ENCODE measurements around the gene PLEKHN1. TPM values are rescaled to one million over a fixed set of nuclear protein-coding genes. Genes with fewer than 3 reads are reported as not detected.
"Not testable (repeated sequence)": the region's sequence is repeated elsewhere in the genome, so short reads cannot be mapped to it uniquely, and the experiment has no call there.

The PLEKHN1 gene
- total RNA-seq, 1 donor from 2014 or later = 0.39 TPM

DNA sequence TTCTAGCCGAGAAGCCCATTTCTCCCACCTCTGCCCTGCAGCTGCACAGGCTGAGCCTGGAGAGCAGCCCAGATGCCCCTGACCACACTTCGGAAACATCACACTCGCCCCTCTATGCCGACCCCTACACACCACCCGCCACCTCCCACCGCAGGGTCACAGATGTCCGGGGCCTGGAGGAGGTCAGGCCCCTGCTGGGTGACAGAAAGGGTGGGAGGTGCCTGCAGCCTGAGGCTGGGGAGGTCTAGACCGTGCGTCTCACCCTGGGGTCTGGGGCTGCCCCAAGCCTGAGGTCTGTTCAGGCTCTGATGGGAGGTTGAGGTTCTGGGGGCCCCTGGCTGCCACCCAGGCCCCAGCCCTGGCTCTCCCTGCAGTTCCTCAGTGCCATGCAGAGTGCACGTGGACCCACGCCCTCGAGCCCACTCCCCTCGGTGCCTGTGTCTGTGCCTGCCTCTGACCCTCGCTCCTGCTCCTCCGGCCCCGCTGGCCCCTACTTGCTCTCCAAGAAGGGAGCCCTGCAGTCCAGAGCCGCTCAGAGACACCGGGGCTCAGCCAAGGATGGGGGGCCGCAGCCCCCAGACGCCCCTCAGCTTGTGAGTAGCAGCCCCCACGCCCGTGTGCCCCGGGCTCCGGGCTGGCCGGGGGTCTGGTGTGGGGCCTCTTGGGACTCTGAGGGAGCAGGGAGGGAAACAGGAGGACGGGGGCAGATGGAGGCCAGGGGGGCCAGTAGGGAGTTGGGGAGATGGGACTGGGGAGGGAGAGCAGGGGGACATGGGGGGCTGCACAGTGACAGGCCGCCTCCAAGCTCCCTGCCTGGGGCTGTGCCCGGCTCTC lies 7.4 kb downstream of the PLEKHN1 start:
- DNase-seq (ENCODE audit: low spot score) = no peak

DNA sequence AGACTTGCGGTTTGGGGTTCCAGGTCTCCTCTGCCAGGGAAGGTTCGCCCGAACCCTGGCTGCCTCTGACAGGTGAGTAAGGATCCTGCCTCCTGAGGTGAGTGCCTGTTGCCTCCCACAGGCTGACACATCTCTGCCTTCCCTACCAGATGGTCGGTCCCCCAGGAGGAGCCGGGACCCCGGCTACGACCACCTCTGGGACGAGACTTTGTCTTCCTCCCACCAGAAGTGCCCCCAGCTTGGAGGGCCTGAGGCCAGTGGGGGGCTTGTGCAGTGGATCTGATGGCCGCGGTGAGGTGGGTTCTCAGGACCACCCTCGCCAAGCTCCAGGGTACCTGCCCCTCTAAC lies 8.0 kb downstream of the PLEKHN1 start:
- no peak for DNase-seq (ENCODE audit: low spot score)

DNA sequence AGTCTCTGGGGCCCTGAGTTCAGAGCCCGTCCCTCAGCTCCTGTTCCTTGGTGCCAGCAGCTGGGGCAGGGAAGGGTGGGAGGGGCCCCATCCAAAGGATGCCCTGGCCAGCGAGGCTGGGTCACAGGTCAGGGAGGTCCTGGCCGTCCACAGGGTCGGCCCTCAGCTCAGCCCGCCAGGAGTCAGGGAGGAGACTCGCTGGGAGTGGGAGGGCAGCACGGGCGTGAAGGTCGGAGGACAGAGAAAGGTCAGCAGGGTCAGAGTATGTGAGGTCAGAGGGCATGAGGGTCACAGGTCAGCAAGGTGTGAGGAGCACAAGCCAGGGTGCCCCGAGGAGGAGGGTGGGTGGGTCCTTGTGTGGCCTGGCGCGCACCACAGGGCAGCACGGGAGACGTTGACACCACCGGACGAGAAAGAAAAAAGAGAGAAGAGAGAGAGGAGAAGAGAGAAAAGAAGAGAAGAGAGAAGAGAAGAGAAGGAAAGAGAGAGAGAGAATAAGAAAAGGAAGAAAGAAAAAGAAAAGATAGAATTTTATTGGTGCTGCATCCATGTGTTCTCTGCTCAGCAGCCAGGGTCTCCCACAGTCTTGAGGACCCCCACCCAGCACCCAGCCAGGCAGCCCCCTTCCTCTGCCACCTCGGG lies 8.5 kb downstream of the PLEKHN1 start:
- no peak for DNase-seq (ENCODE audit: low spot score)

DNA sequence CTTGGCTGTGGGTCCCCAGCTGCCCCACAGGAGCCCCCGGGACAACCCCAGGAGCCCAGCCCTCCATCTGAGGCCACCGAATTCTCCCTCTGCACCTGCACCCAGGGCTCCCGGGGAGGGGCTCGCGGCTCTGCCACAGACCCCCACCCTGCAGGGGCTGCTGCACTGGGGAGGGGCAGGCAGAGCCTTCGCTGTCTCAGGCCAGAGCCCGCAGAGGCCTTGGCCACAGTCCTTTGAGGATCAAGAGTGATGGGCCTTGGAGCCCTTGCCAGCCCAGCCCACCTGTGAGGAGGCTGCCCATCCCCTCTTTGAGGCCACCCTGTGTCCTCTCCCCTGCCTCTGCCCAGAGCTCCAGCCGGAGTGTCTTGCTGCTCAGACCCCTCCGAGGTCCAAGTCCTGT lies 9.1 kb downstream of the PLEKHN1 start:
- DNase-seq (ENCODE audit: low spot score) = no peak

DNA sequence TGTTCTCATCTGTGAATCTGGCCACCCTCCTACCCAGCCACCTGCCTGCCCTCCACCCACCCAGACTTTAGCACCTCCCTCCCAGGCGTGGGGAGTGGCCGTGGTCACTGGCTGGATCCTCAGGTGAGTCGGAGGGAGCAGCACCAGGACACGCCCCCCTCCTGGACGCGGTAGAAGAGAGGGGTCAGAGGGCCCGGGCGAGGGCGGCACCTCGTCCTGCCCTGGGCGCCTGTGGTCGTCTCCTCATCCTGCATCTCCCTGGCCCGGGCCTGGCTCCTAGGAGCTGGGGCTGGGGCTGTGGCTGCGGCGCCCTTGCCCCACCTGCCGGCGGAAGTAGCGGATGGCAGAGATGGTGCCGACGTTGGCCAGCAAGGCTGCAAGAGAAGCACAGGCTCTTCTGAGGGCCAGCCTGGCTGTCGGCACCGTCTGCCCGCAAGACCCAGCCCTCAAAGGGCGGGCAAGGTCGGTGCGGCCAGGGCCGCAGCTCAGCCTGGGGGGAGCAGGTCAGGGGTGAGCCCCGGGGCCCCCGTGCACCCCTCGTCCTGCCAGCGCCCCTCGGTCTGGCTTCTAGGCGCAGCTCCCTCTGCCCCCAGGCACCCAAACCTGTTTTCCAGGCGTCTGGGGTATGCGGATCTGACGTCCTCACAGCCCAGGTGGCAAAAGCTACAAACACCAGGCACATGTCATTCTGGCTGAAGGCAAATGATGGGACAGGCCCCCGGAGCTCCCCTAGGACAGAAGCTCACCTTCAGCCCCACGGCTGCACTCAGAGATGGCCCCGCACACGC lies 9.8 kb downstream of the PLEKHN1 start:
- DNase-seq (ENCODE audit: low spot score) = no peak

DNA sequence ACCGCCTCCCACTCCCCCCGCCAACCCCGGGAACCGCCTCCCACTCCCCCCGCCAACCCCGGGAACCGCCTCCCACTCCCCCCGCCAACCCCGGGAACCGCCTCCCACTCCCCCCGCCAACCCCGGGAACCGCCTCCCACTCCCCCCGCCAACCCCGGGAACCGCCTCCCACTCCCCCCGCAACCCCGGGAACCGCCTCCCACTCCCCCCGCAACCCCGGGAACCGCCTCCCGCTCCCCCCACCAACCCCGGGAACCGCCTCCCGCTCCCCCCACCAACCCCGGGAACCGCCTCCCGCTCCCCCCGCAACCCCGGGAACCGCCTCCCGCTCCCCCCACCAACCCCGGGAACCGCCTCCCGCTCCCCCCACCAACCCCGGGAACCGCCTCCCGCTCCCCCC lies 10.5 kb downstream of the PLEKHN1 start:
- not testable (repeated sequence) for DNase-seq (ENCODE audit: low spot score)

DNA sequence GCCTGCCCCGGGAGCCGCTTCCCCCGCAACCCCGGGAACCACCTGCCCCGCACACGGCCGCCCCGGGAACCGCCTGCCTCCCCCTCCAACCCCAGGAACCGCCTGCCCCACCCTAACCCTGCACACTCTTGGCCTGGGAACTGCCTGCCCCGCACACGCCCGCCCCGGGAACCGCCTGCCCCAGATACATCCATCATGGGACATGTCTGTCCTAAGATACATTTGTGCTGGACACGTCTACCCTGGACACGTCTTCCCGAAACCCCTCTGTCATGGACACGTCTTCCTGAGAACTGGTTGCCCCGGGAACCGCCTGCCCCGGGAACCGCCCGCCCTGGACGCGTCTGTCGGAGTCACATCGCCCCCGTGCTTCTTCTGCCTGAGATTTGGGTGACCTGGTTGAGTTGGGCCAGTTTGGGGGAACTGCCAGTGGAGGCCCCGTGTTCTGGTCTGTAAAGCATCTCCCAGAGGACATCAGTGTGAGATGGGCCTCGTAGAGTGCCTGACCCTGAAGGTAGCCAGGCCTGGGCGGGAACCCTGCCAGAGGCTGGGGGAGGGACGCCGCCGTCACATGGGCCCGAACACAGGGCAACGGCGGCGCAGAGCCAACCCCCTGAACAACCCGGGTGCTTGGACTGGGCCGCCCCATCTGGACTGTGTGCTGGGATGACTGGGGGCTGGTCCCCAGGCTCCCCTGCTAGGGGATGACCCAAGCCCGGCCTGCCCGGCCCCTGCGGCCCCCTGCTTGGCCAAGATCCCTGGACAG lies 12.0 kb downstream of the PLEKHN1 start:
- DNase-seq (ENCODE audit: low spot score) = no peak

DNA sequence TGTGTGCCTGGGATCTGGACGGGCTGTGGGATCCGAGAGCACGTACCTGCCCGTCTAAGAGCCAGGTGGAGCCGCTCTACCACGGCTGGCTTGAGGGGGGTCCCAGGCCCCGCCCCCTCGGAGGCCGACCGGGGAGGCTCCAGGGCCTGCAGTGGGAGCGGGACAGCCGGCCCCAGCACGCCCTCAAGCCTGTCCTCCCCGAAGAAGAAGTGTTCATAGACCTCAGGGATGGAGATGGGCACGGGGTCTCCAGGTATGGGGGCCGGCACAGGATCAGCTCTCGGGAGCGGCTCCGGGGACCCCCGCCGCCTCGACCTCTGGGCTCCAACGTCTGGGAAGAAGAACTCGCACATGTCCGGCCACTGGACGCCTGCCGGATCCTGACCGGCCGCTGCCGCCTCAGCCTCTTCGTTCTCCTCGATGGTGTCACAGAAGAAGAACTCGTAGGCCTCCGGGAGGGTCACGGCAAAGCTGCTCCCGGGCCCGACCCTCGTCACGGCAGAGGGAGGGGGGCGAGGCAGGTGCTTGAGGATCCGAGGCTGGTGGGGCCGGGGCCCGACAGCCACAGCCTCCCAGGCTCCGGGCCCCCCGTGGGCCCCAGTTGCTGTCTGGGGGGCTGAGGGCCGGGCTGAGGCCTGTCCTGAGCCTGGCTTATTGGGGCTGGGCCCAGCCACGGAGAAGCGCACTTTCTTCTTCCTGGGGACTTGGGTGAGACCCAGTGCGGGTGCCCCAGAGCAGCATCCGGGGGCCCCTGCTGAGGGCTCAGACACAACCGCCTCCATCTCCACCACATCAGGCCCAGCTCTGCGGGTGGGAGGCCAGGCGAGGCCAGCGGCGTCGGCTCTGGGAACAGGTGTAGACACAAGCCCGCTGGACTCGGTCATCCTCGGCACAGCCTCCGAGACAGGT lies 12.8 kb downstream of the PLEKHN1 start:
- DNase-seq (ENCODE audit: low spot score) = no peak

DNA sequence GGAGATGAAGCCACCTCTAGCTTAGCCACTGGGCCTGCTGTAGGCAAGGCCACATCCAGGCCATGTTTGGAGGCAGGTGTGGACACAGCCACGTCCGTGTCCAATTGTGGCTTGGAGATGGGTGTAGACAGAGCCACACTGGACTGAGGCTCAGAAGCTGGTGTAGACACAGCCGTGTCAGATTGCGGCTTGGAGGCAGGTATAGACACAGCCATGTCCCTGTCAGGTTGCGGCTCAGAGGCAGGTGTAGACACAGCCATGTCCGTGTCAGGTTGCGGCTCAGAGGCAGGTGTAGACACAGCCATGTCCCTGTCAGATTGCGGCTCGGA lies 13.4 kb downstream of the PLEKHN1 start:
- no peak for DNase-seq (ENCODE audit: low spot score)

DNA sequence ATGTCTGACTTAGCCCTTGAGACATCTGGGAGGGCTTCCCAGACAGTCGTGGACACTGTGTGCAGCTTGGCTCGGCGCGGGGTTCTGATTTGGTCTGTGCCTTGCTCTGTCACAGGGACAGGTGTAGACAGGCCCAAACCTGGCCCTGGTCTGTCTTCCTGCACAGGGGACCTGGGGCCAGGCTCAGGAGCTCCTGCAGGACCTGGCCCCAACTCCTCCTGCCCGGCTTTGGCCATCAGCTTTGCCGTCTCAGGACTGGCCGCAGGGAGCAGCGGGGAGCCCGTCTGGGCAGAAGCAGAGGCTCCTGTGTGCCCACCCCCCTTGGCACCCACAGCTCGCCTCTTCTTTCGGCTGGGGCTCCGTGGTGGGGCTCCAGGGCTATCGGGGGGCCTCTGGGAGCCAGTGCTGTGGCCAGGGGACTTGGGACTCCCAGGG lies 13.9 kb downstream of the PLEKHN1 start:
- DNase-seq (ENCODE audit: low spot score) = no peak

DNA sequence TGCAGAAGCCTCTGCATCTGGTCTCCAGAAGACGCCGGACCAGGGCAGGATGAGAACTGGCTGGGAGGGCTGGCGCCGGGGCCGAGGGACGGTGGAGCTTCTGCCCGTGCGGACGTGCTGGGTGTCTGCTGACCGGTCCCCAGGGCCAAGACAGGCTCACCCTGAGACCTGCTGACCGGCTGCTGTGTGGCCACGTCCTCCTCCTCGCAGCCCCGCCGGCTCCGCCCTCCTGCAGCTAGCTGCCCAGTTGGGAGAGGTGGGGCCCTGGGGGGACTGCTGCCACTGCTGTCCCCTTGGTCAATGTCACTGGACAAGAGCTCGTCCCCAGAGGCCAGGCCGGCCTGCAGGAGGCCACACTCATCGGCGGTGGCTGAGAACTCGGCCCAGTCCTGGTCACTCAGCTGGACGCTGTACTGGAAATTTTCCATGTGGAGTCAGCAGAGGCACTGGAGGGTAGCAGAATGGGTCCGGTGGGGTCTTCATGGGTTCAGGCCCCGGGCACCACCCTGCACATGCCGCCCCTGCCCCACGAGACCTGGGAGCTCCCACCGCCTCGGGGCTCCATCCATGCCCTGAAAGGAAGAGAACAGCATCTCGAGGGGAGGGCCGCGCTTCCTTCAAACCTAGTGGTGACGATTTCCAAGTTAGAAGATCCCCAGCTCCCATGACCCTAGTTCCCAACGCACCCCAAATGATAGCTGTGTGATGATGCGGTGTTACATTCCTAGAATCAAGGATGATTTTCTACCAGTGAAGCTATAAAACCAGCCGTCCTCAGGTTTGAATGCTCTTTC lies 14.5 kb downstream of the PLEKHN1 start:
- no peak for DNase-seq (ENCODE audit: low spot score)

DNA sequence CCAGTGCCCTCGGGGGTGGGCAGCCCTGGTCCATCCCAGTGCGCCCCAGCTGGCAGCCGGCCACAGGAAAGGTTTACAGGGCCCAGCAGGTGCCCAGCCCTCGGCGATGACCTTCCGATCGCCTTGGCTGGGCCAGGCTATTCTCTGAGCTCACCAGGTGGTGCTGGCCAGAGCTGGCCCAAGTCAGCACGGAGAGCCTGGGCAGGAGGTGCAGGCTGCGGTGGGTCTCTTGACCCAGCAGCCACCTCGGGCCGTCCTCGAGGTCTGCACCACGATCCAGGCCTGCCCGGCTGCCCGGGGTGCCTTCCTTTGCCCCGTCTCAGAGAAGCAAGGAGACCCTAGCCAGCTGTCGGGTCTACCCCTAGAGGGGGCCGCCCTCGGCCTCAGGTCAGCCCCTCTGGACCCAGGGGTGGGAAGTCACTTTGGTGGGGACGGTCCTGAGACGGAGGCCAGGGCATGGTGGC lies 15.2 kb downstream of the PLEKHN1 start:
- DNase-seq (ENCODE audit: low spot score) = no peak

DNA sequence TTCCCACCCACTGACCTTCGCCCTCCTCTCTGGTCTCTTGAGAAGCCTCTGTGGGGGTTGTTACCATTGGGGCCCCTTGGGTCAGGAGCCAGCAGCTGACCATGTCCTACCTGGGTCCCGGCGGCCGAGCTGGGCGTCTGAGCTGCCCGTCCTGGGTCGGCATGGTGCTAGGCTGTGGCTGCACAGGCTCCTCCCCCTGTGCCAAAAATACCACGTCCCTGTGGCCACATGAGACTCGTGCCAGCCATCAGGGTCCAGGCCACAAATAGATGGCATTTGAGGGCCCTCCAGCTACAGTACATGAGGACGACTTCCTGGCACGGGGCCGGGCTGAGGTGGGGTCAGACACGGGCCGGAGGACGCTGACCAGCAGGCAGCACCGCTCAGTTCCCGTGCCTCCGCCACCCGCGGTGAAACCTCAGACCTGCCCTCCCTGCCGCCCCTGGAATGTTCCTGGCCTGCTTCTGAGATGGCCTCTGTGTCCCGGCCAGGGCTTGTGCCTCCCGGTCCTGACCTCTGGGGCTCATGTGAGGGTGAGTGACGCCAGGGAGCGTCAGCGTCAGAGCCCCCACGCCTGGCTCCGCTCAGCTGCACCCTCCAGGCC lies 15.8 kb downstream of the PLEKHN1 start, which contains the start of gene PERM1:
Gene PERM1, minus strand, starts transcription at position 139 of the 604 bp plus-strand sequence. CDS start 1,064 bp downstream, outside the sequence.
- no peak for DNase-seq (ENCODE audit: low spot score)

DNA sequence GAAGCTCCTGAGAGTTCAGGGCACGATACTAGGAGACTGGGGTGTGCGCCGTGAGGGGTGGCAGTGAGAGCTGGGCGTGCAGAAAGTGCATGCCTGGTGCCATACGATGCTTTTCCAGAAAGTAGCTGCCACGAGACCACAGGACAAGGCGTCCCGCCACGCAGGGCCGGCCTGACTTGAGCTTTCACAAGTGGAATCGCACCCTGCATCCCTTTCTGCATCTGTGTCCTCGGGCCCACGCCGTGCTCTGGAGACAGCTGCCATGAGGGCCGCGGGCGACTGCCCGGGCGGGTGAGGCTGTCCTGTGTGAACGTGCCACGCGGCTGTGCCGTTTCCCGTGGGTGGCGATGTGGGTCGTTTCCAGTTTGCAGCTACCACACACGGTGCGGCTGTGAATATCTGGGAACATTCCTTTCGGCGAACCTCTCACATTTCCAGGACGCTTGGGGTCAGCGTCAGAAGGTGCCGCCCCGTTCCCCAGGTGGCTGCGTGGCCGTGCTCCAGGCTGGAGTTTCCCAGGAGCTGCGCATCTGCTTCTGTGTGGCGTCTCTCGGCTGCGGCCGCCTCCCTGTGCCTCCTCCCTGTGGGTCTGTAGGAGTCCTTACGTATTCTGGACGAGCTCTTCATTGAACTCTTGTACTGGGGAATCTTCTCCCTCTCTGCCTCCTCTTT lies 16.6 kb downstream of the PLEKHN1 start:
- no peak for DNase-seq (ENCODE audit: low spot score)

DNA sequence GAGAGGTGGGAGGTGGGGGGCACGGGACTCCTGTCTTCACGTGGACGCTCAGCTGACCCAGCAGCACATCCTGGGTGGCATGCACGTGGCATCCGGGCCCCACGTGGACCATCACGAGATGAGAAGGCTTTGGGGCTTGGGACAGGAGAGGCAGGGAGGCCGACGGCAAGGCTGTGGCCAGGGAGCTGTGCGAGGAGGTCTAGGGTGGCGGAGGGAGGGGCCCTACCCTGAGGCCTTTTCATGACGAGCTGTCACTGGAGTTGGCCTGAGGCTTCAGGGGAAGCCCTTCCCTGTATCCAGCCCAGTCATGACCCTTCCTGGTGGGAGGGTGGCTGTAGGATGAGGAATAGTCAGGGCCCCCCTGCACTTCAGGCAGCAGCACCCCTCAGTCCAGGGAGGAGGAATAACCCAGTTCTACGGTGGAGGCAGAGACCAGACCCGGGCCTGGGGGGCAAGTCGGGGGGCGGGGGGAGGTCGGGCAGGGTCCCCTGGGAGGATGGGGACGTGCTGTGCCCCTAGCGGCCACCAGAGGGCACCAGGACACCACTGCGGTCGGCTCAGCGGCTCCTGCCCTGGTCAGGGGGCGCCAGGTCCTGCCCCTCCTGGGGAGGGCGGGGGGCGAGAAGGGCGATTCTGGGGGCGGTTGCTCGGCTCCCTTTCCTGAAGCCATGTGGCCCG lies 17.7 kb downstream of the PLEKHN1 start:
- no peak for DNase-seq (ENCODE audit: low spot score)

DNA sequence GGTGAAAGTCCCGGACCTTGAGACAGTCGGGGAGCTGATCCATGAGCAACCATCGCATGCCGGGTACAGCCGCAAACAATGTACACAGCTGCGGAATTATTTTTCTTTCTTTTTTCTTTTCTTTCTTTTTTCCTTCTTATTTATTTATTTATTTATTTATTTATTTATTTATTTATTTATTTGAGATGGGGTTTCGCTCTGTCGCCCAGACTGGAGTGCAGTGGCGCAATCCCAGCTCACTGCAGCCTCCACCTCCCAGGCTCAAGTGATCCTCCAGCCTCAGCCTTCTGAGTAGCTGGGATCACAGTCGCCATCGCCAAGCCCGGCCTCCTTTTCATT lies 18.2 kb downstream of the PLEKHN1 start:
- DNase-seq (ENCODE audit: low spot score) = no peak

DNA sequence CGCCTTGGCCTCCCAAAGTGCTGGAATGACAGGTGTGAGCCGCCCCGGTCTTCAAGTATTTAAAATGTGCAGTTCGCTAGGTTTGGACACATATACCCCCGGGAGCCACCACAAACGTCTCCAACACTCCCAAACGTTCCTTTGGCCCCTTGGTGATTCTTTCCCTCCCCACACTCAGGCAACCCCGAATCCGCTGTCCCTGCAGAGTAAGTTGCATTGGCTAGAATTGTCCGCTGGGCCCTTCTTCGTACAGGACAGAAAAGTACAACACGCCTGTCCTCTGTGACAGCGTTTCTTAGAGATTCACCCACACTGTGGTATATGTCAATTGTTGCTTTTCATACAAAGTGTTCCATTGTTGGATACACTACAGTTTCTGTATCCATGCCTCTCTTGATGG lies 18.8 kb downstream of the PLEKHN1 start:
- DNase-seq (ENCODE audit: low spot score) = no peak

DNA sequence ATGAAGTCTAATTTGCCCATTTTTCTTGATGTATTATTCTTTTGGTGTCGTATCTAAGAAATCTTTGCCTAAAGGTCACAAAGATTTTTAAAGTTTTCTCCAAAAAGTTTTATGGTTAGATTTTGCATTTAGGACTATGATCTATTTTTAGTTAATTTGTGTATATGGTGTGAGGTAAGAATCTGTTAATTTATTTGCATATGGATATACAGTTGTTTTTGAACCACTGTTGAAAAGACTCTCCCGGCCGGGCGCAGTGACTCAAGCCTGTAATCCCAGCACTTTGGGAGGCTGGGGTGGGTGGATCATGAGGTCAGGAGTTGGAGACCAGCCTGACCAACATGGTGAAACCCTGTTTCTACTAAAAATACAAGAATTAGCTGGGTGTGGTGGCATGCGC lies 21.8 kb downstream of the PLEKHN1 start:
- DNase-seq (ENCODE audit: low spot score) = not testable (repeated sequence)

All from mesenteric fat pad (tissue), 1 donor.